ENCODE measurements around the gene MAST2. TPM values are rescaled to one million over a fixed set of nuclear protein-coding genes. Genes with fewer than 3 reads are reported as not detected.

Gene MAST2
- total and polyA plus RNA-seq, 9 donors: 32.4 to 107 (median 83.7) TPM

Other genes starting within 250 kb of the MAST2 start
- 56.4 TPM for gene NASP, start 219.6 kb upstream of the MAST2 start, total RNA-seq
- gene NASP, start 219.6 kb upstream of the MAST2 start, polyA plus RNA-seq (ENCODE audit: insufficient read depth in 1 of 8, insufficient read length in 8 of 8, low replicate concordance in 1 of 8): 100 to 1,000 TPM; 139 to 188 (median 160) TPM
- 1.2 TPM for gene CCDC17, start 179.6 kb upstream of the MAST2 start, total RNA-seq
- 1 to 10 TPM in 5 of 8 donors, under 1 TPM in 3; 0.71 to 2.0 (median 1.5) TPM for gene CCDC17, start 179.6 kb upstream of the MAST2 start, polyA plus RNA-seq (ENCODE audit: insufficient read depth in 1 of 8, insufficient read length in 8 of 8, low replicate concordance in 1 of 8)
- 73.0 TPM for gene GPBP1L1, start 117.1 kb upstream of the MAST2 start, total RNA-seq
- 10 to 100 TPM; 55.7 to 70.4 (median 64.8) TPM for gene GPBP1L1, start 117.1 kb upstream of the MAST2 start, polyA plus RNA-seq (ENCODE audit: insufficient read depth in 1 of 8, insufficient read length in 8 of 8, low replicate concordance in 1 of 8)
- 14.4 TPM for gene TMEM69, start 115.4 kb upstream of the MAST2 start, total RNA-seq
- gene TMEM69, start 115.4 kb upstream of the MAST2 start, polyA plus RNA-seq (ENCODE audit: insufficient read depth in 1 of 8, insufficient read length in 8 of 8, low replicate concordance in 1 of 8): 10 to 100 TPM; 25.7 to 31.2 (median 28.7) TPM
- gene IPP, start 53.0 kb upstream of the MAST2 start, total RNA-seq: 15.2 TPM
- gene IPP, start 53.0 kb upstream of the MAST2 start, polyA plus RNA-seq (ENCODE audit: insufficient read depth in 1 of 8, insufficient read length in 8 of 8, low replicate concordance in 1 of 8): 10 to 100 TPM; 16.6 to 20.6 (median 19.1) TPM

Measured in muscle of leg (tissue), 9 donors.